HepG2 (cell line): ENCODE data around the gene KRT16. TPM values are rescaled to one million over a fixed set of nuclear protein-coding genes. Genes with fewer than 3 reads are reported as not detected.

Source experiments
- CBFB ChIP-seq: sonication (generic); formaldehyde crosslinking; IDR thresholded peaks from 2 replicates; pipeline ENCODE4 v1.4.0; 2020; ENCODE audit warnings: missing genetic modification reagents
- FOXO1 ChIP-seq: sonication (generic); formaldehyde crosslinking; IDR thresholded peaks from 2 replicates; pipeline ENCODE4 v1.4.0; 2020; ENCODE audit warnings: missing genetic modification reagents
- GABPB1 ChIP-seq: IDR thresholded peaks from 2 replicates; pipeline ENCODE4 v1.6.1; 2016; ENCODE audit warnings: mild to moderate bottlenecking, missing genetic modification reagents, moderate library complexity, missing compliant biosample characterization
- GATA4 ChIP-seq: sonication (generic); IDR thresholded peaks from 2 replicates; pipeline ENCODE4 v1.6.1; 2016; ENCODE audit warnings: antibody characterized with exemption, low read depth, borderline replicate concordance
- GATAD2A ChIP-seq: IDR thresholded peaks from 2 replicates; pipeline ENCODE4 v1.6.1; 2016
- GLI4 ChIP-seq: sonication (generic); formaldehyde crosslinking; IDR thresholded peaks from 2 replicates; pipeline ENCODE4 v1.5.1; 2020; ENCODE audit warnings: missing genetic modification reagents, mild to moderate bottlenecking, moderate library complexity, borderline replicate concordance
- HNF1B ChIP-seq: sonication (generic); formaldehyde crosslinking; IDR thresholded peaks from 2 replicates; pipeline ENCODE4 v1.5.1; 2020; ENCODE audit warnings: mild to moderate bottlenecking, moderate library complexity, missing genetic modification reagents
- ISL2 ChIP-seq: sonication (generic); formaldehyde crosslinking; IDR thresholded peaks from 2 replicates; pipeline ENCODE4 v1.5.0; 2020; ENCODE audit warnings: missing genetic modification reagents
- KMT2A ChIP-seq: sonication (generic); formaldehyde crosslinking; IDR thresholded peaks from 2 replicates; pipeline ENCODE4 v1.4.0; 2020; ENCODE audit warnings: missing genetic modification reagents
- MAF1 ChIP-seq: sonication (generic); formaldehyde crosslinking; IDR thresholded peaks from 2 replicates; pipeline ENCODE4 v1.5.0; 2020; ENCODE audit warnings: missing genetic modification reagents, borderline replicate concordance
- MAX ChIP-seq: IDR thresholded peaks from 2 replicates; pipeline ENCODE4 v1.6.1; 2012; ENCODE audit warnings: inconsistent platforms
- TAF15 ChIP-seq: fragments of 200-400 bp; formaldehyde crosslinking; IDR thresholded peaks from one replicate; pipeline ENCODE4 v1.6.1; 2018; ENCODE audit warnings: mild to moderate bottlenecking, low read depth, low read length; ENCODE audit not compliant: poor library complexity, severe bottlenecking
- TGIF2 ChIP-seq: IDR thresholded peaks from 2 replicates; pipeline ENCODE4 v1.6.1; 2016; ENCODE audit warnings: control low read depth, missing compliant biosample characterization
- XRCC5 ChIP-seq: fragments of 200-400 bp; formaldehyde crosslinking; optimal IDR thresholded peaks from 2 replicates; pipeline ENCODE3; 2017; ENCODE audit warnings: mild to moderate bottlenecking, low read length
- ZBED4 ChIP-seq: sonication (generic); formaldehyde crosslinking; IDR thresholded peaks from 2 replicates; pipeline ENCODE4 v1.4.0; 2020; ENCODE audit warnings: missing genetic modification reagents, borderline replicate concordance
- ZBTB42 ChIP-seq: sonication (generic); formaldehyde crosslinking; IDR thresholded peaks from 2 replicates; pipeline ENCODE4 v1.5.0; 2020; ENCODE audit warnings: mild to moderate bottlenecking, missing genetic modification reagents
- ZNF205 ChIP-seq: IDR thresholded peaks from 2 replicates; pipeline ENCODE4 v1.6.1; 2018; ENCODE audit warnings: missing biosample characterization, missing genetic modification reagents
- ZNF280B ChIP-seq: sonication (generic); formaldehyde crosslinking; IDR thresholded peaks from 2 replicates; pipeline ENCODE4 v1.5.0; 2020; ENCODE audit warnings: missing genetic modification reagents, mild to moderate bottlenecking, borderline replicate concordance
- ZNF552 ChIP-seq: sonication (generic); formaldehyde crosslinking; IDR thresholded peaks from 2 replicates; pipeline ENCODE4 v1.9.0; 2022; ENCODE audit warnings: missing genetic modification reagents, mild to moderate bottlenecking, borderline replicate concordance
- ZNF577 ChIP-seq: sonication (generic); formaldehyde crosslinking; IDR thresholded peaks from 2 replicates; pipeline ENCODE4 v1.4.0; 2020; ENCODE audit warnings: mild to moderate bottlenecking, low read depth, missing genetic modification reagents, borderline replicate concordance
- ZNF839 ChIP-seq: sonication (generic); formaldehyde crosslinking; IDR thresholded peaks from 2 replicates; pipeline ENCODE4 v1.4.0; 2020; ENCODE audit warnings: missing genetic modification reagents, mild to moderate bottlenecking, borderline replicate concordance
- polyA plus RNA-seq, 8 experiments: library from polyadenylated mRNA; depleted of rRNA in 3 of 8; stranded (reverse) in 7 of 8; unstranded in 1 of 8; fragments of >200 nt; fragmentation: Illumina TruSeq in 4 of 8; extraction: Trizol in 4 of 8; gene quantifications; 2 replicates each; pipeline versions ENCODE4 v1.2.1 to v1.2.3, GENCODE V29; 2011 to 2016; ENCODE audit warnings: low read depth in 4 of 8, missing spikeins in 1 of 8, mixed read lengths in 1 of 8; ENCODE audit not compliant: insufficient read depth in 1 of 8
- total RNA-seq, 5 experiments: library from RNA; depleted of rRNA; stranded (reverse); fragments of >200 nt; fragmentation: Illumina TruSeq; extraction: Trizol; gene quantifications; 2 replicates each; pipeline ENCODE4 v1.2.3, GENCODE V29; 2016; ENCODE audit warnings: low read depth in 1 of 5

The KRT16 gene
- total and polyA plus RNA-seq, 2 of the 13 experiments (the other 11 are each of a cell fraction or from before 2014, with no cell fraction given), result not detected

GRCh38 chr17:41648411-41649195 is 36.0 kb upstream of the KRT16 start (continued):
- TF ChIP-seq ZNF839 (CRISPR knock-in tag), result 0 out of 2 replicates have a peak, but pooled peaks have one; percentile 54
- TF ChIP-seq XRCC5, result peak; percentile 88
- no peak for TF ChIP-seq KMT2A (CRISPR knock-in tag)
- peak; percentile 61; the same call in 1 of the 2 replicates for TF ChIP-seq GATAD2A
- no peak for TF ChIP-seq ZNF552
- TF ChIP-seq GABPB1 (CRISPR knock-in tag), result peak; percentile 68
- no peak for TF ChIP-seq ZNF577 (CRISPR knock-in tag)
- no peak for TF ChIP-seq MAF1
- no peak for TF ChIP-seq TGIF2 (CRISPR knock-in tag)
- TF ChIP-seq FOXO1 (CRISPR knock-in tag), result peak; percentile 59; the same call in 1 of the 2 replicates
- no peak for TF ChIP-seq ZBTB42
- peak; percentile 59 for TF ChIP-seq TAF15
- no peak for TF ChIP-seq CBFB (CRISPR knock-in tag)
- TF ChIP-seq GLI4 (CRISPR knock-in tag), result peak; percentile 14; the same call in 1 of the 2 replicates
- peak; percentile 51; the same call in 1 of the 2 replicates for TF ChIP-seq HNF1B (CRISPR knock-in tag)
- peak; percentile 41; the same call in 1 of the 2 replicates for TF ChIP-seq MAX
- TF ChIP-seq ZBED4, result 0 out of 2 replicates have a peak, but pooled peaks have one; percentile 41
- no peak for TF ChIP-seq ZNF205 (CRISPR knock-in tag)
- no peak for TF ChIP-seq GATA4
- peak; percentile 51; the same call in 1 of the 2 replicates for TF ChIP-seq ZNF280B (CRISPR knock-in tag)
- 0 out of 2 replicates have a peak, but pooled peaks have one; percentile 33 for TF ChIP-seq ISL2 (CRISPR knock-in tag)
